ENCODE results near the gene MPL.

Gene MPL

DNA sequence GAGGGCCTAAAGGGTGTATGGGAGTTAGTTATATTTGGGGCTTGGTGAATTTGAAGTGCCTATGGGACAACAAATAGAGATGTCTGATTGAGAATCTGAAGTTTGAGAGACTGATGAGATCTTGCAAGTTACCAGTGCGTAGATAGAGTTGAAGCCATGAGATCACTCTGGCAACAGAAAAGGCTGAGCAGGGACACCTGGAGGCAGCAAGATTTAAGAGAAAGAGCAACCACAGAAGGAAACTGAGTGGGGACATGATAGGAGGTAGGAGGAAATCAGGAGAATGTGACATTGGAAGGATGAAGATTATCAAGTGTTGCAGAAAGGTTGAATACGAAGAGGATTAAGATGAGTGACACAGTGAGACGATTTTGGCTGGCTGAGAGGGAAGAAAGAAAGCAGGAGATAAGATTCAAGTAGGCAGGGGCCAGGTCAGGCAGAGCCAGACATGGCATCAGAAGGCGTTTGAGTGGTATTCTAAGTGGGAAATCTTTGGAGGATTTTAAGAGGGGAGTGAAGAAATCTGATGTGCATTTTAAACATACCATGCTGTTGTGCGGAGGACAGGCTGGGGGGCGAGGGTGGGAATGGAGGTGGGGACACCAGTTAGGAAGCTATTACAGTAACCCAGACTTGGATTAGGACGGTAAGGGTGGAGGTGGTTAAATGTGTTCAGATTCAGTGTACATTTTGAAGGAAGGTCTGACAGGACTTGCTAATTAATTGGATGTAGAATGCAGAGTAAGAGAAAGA lies 3.0 kb upstream of the MPL start:
- Histone ChIP-seq H4K20me1 (ENCODE audit: control insufficient read depth, insufficient read depth, low read depth, low read length) (no peaks in the 10 kb centered on the region), H3K27me3 (ENCODE audit: control insufficient read depth, low read length) (no peaks in the 10 kb centered on the region), H3K4me3 (ENCODE audit: low read length) (no peak overlapping the region), H3K9me3 (ENCODE audit: control insufficient read depth, insufficient read depth, low read length) (no peaks in the 10 kb centered on the region), H3K36me3 (ENCODE audit: control insufficient read depth, low read length) (no peaks in the 10 kb centered on the region), H3K4me2 (ENCODE audit: low read length) (no peak overlapping the region), H3K79me2 (ENCODE audit: control insufficient read depth, low read length) (no peaks in the 10 kb centered on the region), H3K9me2 (replicated peaks; ENCODE audit: control insufficient read depth, low read length) (no peaks in the 10 kb centered on the region), H3F3A (ENCODE audit: control insufficient read depth, insufficient read depth) (no peaks in the 10 kb centered on the region), H3K4me1 (ENCODE audit: control insufficient read depth, low read length) (no peaks in the 10 kb centered on the region), H3K27ac (ENCODE audit: low read depth, low read length) (no peak overlapping the region)
- TF ChIP-seq EZH2phosphoT487 (IDR thresholded peaks at IDR 0.05; ENCODE audit: borderline replicate concordance, low read length) = no peak
- TF ChIP-seq, protein P1, sequence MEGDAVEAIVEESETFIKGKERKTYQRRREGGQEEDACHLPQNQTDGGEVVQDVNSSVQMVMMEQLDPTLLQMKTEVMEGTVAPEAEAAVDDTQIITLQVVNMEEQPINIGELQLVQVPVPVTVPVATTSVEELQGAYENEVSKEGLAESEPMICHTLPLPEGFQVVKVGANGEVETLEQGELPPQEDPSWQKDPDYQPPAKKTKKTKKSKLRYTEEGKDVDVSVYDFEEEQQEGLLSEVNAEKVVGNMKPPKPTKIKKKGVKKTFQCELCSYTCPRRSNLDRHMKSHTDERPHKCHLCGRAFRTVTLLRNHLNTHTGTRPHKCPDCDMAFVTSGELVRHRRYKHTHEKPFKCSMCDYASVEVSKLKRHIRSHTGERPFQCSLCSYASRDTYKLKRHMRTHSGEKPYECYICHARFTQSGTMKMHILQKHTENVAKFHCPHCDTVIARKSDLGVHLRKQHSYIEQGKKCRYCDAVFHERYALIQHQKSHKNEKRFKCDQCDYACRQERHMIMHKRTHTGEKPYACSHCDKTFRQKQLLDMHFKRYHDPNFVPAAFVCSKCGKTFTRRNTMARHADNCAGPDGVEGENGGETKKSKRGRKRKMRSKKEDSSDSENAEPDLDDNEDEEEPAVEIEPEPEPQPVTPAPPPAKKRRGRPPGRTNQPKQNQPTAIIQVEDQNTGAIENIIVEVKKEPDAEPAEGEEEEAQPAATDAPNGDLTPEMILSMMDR (IDR thresholded peaks at IDR 0.05; ENCODE audit: low read depth, low read length, poor library complexity, severe bottlenecking) = no peak

DNA sequence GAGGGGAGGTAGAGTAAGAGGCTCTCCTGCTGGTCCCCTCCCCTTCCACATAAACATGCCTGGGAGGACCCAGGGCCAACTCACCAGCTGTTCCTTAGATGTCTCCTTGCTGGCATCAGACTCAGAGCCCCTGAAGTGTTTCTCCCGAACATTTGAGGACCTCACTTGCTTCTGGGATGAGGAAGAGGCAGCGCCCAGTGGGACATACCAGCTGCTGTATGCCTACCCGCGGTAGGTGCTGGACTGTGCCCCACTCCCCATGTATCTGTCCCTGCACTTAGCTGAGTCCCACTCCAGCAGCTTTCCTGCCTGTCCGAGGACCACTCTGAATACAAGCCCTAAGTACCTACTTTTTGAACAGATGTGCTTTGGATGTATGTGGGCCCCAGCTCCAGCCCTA lies 383 bp downstream of the MPL start:
- TF ChIP-seq EZH2phosphoT487 (IDR thresholded peaks at IDR 0.05; ENCODE audit: borderline replicate concordance, low read length) = no peak
- TF ChIP-seq, protein P1 (IDR thresholded peaks at IDR 0.05; ENCODE audit: low read depth, low read length, poor library complexity, severe bottlenecking) = no peak
- Histone ChIP-seq H4K20me1 (ENCODE audit: control insufficient read depth, insufficient read depth, low read depth, low read length) (no peaks in the 10 kb centered on the region), H3F3A (ENCODE audit: control insufficient read depth, insufficient read depth) (no peaks in the 10 kb centered on the region), H3K27me3 (ENCODE audit: control insufficient read depth, low read length) (peaks cover 2% of the 10 kb centered on the region; the same call in 1 of the 2 replicates), H3K27ac (ENCODE audit: low read depth, low read length) (no peak overlapping the region), H3K9me3 (ENCODE audit: control insufficient read depth, insufficient read depth, low read length) (no peaks in the 10 kb centered on the region), H3K9me2 (replicated peaks; ENCODE audit: control insufficient read depth, low read length) (no peaks in the 10 kb centered on the region), H3K4me2 (ENCODE audit: low read length) (no peak overlapping the region), H3K4me1 (ENCODE audit: control insufficient read depth, low read length) (no peaks in the 10 kb centered on the region), H3K36me3 (ENCODE audit: control insufficient read depth, low read length) (no peaks in the 10 kb centered on the region), H3K4me3 (ENCODE audit: low read length) (no peak overlapping the region), H3K79me2 (ENCODE audit: control insufficient read depth, low read length) (no peaks in the 10 kb centered on the region)

DNA sequence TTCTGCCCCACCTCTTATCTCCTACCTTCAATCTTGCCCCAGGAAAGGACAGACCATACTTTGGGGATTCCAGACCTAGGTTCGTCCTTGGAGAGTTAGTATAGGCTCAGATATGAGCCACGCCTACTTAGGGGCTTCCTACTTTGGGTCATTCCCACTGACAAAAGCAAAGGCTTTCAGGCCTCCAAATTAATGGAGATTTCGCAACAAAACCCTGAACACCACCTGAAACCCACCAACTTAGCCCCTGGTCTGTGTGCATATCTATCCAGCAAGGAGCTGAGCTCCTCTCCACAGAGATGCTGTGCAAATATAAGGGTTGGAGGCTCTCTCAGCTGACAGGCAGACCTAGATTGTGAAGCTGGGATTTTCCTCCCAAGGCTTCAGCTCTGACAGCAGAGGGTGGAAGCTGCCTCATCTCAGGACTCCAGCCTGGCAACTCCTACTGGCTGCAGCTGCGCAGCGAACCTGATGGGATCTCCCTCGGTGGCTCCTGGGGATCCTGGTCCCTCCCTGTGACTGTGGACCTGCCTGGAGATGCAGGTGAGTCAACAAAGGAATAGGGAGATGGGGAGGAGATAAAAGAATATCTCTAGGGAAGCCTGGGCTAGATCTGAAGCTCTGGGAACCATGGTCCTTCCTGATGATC lies 2.1 kb downstream of the MPL start:
- Histone ChIP-seq H3K4me1 (ENCODE audit: control insufficient read depth, low read length) (no peaks in the 10 kb centered on the region), H3K27me3 (ENCODE audit: control insufficient read depth, low read length) (peaks cover 2% of the 10 kb centered on the region; the same call in 1 of the 2 replicates), H3F3A (ENCODE audit: control insufficient read depth, insufficient read depth) (no peaks in the 10 kb centered on the region), H3K9me3 (ENCODE audit: control insufficient read depth, insufficient read depth, low read length) (no peaks in the 10 kb centered on the region), H3K9me2 (replicated peaks; ENCODE audit: control insufficient read depth, low read length) (no peaks in the 10 kb centered on the region), H3K36me3 (ENCODE audit: control insufficient read depth, low read length) (no peaks in the 10 kb centered on the region), H3K79me2 (ENCODE audit: control insufficient read depth, low read length) (no peaks in the 10 kb centered on the region), H3K27ac (ENCODE audit: low read depth, low read length) (no peak overlapping the region), H3K4me3 (ENCODE audit: low read length) (no peak overlapping the region), H3K4me2 (ENCODE audit: low read length) (no peak overlapping the region), H4K20me1 (ENCODE audit: control insufficient read depth, insufficient read depth, low read depth, low read length) (no peaks in the 10 kb centered on the region)
- TF ChIP-seq EZH2phosphoT487 (IDR thresholded peaks at IDR 0.05; ENCODE audit: borderline replicate concordance, low read length) = no peak
- TF ChIP-seq, protein P1 (IDR thresholded peaks at IDR 0.05; ENCODE audit: low read depth, low read length, poor library complexity, severe bottlenecking) = no peak

Measured in DOHH2 (cell line).